WTC11 (cell line): ENCODE results near the gene MED15. TPM values are rescaled to one million over a fixed set of nuclear protein-coding genes. Genes with fewer than 3 reads are reported as not detected.

ENCODE experiments used
- ATAC-seq: fragments of 200-7000 bp; cut with Tn5 transposase; 2 replicates; pipeline ENCODE4 v1.10.0; 2021; ENCODE audit warnings: mild to moderate bottlenecking, moderate library complexity
- CTCF ChIA-PET: fragments of 300-600 bp; sonication (Branson Sonifier 250); formaldehyde crosslinking; loops from one replicate; lab custom pipeline; 2021; ENCODE audit warnings: antibody characterized with exemption; lab: Charles Lee
- POLR2A ChIA-PET: fragments of 350-600 bp; sonication (Branson Sonifier 250); formaldehyde crosslinking; loops from one replicate; lab custom pipeline; 2021; ENCODE audit warnings: antibody characterized with exemption; lab: Charles Lee
- DNase-seq: peaks from one replicate; pipeline ENCODE4 v3.0.0; 2021; ENCODE audit warnings: low spot score
- H3K27ac Mint-ChIP-seq: 2 replicates; pipeline ENCODE4 v1.8.0; 2021; ENCODE audit warnings: mixed read lengths
- H3K27me3 Mint-ChIP-seq: 2 replicates; pipeline ENCODE4 v1.8.0; 2021; ENCODE audit warnings: low read depth, mild to moderate bottlenecking, moderate library complexity, mixed read lengths
- H3K36me3 Mint-ChIP-seq: 2 replicates; pipeline ENCODE4 v1.8.0; 2021; ENCODE audit warnings: mixed read lengths
- H3K4me1 Mint-ChIP-seq: 2 replicates; pipeline ENCODE4 v1.8.0; 2022; ENCODE audit warnings: mixed read lengths
- H3K4me3 Mint-ChIP-seq: 2 replicates; pipeline ENCODE4 v1.8.0; 2021; ENCODE audit warnings: mild to moderate bottlenecking, moderate library complexity, mixed read lengths
- H3K9me3 Mint-ChIP-seq: 2 replicates; pipeline ENCODE4 v1.8.0; 2021; ENCODE audit warnings: mixed read lengths
- ATF1 ChIP-seq: sonication (generic); formaldehyde crosslinking; IDR thresholded peaks from 2 replicates; pipeline ENCODE4 v1.8.1; 2023; ENCODE audit warnings: mild to moderate bottlenecking, moderate library complexity, missing genetic modification reagents
- CREB1 ChIP-seq: sonication (generic); formaldehyde crosslinking; IDR thresholded peaks from 2 replicates; pipeline ENCODE4 v1.8.0; 2023; ENCODE audit warnings: mild to moderate bottlenecking, missing genetic modification reagents
- ESRRA ChIP-seq: sonication (generic); formaldehyde crosslinking; IDR thresholded peaks from 2 replicates; pipeline ENCODE4 v1.8.1; 2022; ENCODE audit warnings: mild to moderate bottlenecking, missing genetic modification reagents, borderline replicate concordance
- ETV6 ChIP-seq: sonication (generic); formaldehyde crosslinking; IDR thresholded peaks from 2 replicates; pipeline ENCODE4 v1.8.1; 2022; ENCODE audit warnings: mild to moderate bottlenecking, missing genetic modification reagents
- FOXJ3 ChIP-seq: sonication (generic); formaldehyde crosslinking; IDR thresholded peaks from 2 replicates; pipeline ENCODE4 v1.9.0; 2021; ENCODE audit warnings: missing genetic modification reagents, mild to moderate bottlenecking, borderline replicate concordance
- GRHL2 ChIP-seq: fragments of 250-450 bp; sonication (Bioruptor Pico); IDR thresholded peaks from 2 replicates; pipeline ENCODE4 v1.8.0; 2022; ENCODE audit warnings: mild to moderate bottlenecking, moderate library complexity; ENCODE audit not compliant: insufficient replicate concordance, severe bottlenecking
- JUN ChIP-seq: sonication (generic); formaldehyde crosslinking; IDR thresholded peaks from 2 replicates; pipeline ENCODE4 v1.8.0; 2023; ENCODE audit warnings: mild to moderate bottlenecking, missing genetic modification reagents
- NFE2L1 ChIP-seq: sonication (generic); formaldehyde crosslinking; IDR thresholded peaks from 2 replicates; pipeline ENCODE4 v1.8.1; 2023; ENCODE audit warnings: missing genetic modification reagents
- NR1H2 ChIP-seq: sonication (generic); formaldehyde crosslinking; IDR thresholded peaks from 2 replicates; pipeline ENCODE4 v1.9.0; 2021; ENCODE audit warnings: mild to moderate bottlenecking, moderate library complexity, missing genetic modification reagents
- OVOL2 ChIP-seq: fragments of 250-450 bp; sonication (Bioruptor Pico); IDR thresholded peaks from 2 replicates; pipeline ENCODE4 v1.9.0; 2021; ENCODE audit warnings: mild to moderate bottlenecking, borderline replicate concordance
- PRRX2 ChIP-seq: fragments of 250-450 bp; sonication (Bioruptor Pico); IDR thresholded peaks from 2 replicates; pipeline ENCODE4 v1.8.0; 2021; ENCODE audit warnings: mild to moderate bottlenecking
- SOX15 ChIP-seq: fragments of 250-450 bp; sonication (Bioruptor Pico); IDR thresholded peaks from 2 replicates; pipeline ENCODE4 v1.9.0; 2021; ENCODE audit warnings: mild to moderate bottlenecking
- SP1 ChIP-seq: sonication (generic); formaldehyde crosslinking; conservative IDR thresholded peaks from 2 replicates; pipeline ENCODE4 v1.8.1; 2022; ENCODE audit warnings: missing genetic modification reagents
- TP53 ChIP-seq: sonication (generic); formaldehyde crosslinking; IDR thresholded peaks from 2 replicates; pipeline ENCODE4 v1.8.1; 2023; ENCODE audit warnings: mild to moderate bottlenecking, missing genetic modification reagents
- ZBTB21 ChIP-seq: sonication (generic); formaldehyde crosslinking; IDR thresholded peaks from 2 replicates; pipeline ENCODE4 v1.8.1; 2023; ENCODE audit warnings: mild to moderate bottlenecking, missing genetic modification reagents, borderline replicate concordance
- total RNA-seq: library from RNA; stranded (reverse); gene quantifications from 3 replicates; pipeline ENCODE4 v1.2.3, GENCODE V29; 2021
- TF ChIP-seq, protein P1 (sequence below): sonication (generic); formaldehyde crosslinking; IDR thresholded peaks from 2 replicates; pipeline ENCODE4 v1.8.1; 2022; ENCODE audit warnings: mild to moderate bottlenecking, moderate library complexity, missing genetic modification reagents
- TF ChIP-seq, protein P2 (sequence below): sonication (generic); formaldehyde crosslinking; IDR thresholded peaks from 2 replicates; pipeline ENCODE4 v1.8.0; 2022; ENCODE audit warnings: mild to moderate bottlenecking, missing genetic modification reagents
- TF ChIP-seq, protein P3 (sequence below): sonication (generic); formaldehyde crosslinking; IDR thresholded peaks from 2 replicates; pipeline ENCODE4 v1.8.1; 2022; ENCODE audit warnings: mild to moderate bottlenecking, missing genetic modification reagents, moderate library complexity, borderline replicate concordance
- TF ChIP-seq, protein P4 (sequence below): sonication (generic); formaldehyde crosslinking; IDR thresholded peaks from 2 replicates; pipeline ENCODE4 v1.8.1; 2023; ENCODE audit warnings: mild to moderate bottlenecking, missing genetic modification reagents, moderate library complexity
- TF ChIP-seq, protein P5 (sequence below): fragments of 250-450 bp; sonication (Bioruptor Pico); IDR thresholded peaks from 2 replicates; pipeline ENCODE4 v1.9.0; 2021; ENCODE audit warnings: mild to moderate bottlenecking
- TF ChIP-seq, protein P6 (sequence below): sonication (generic); formaldehyde crosslinking; IDR thresholded peaks from 2 replicates; pipeline ENCODE4 v1.8.1; 2023; ENCODE audit warnings: mild to moderate bottlenecking, missing genetic modification reagents, moderate library complexity

Gene MED15
- total RNA-seq, 1 experiment from 2014 or later: 67.7 TPM

DNA sequence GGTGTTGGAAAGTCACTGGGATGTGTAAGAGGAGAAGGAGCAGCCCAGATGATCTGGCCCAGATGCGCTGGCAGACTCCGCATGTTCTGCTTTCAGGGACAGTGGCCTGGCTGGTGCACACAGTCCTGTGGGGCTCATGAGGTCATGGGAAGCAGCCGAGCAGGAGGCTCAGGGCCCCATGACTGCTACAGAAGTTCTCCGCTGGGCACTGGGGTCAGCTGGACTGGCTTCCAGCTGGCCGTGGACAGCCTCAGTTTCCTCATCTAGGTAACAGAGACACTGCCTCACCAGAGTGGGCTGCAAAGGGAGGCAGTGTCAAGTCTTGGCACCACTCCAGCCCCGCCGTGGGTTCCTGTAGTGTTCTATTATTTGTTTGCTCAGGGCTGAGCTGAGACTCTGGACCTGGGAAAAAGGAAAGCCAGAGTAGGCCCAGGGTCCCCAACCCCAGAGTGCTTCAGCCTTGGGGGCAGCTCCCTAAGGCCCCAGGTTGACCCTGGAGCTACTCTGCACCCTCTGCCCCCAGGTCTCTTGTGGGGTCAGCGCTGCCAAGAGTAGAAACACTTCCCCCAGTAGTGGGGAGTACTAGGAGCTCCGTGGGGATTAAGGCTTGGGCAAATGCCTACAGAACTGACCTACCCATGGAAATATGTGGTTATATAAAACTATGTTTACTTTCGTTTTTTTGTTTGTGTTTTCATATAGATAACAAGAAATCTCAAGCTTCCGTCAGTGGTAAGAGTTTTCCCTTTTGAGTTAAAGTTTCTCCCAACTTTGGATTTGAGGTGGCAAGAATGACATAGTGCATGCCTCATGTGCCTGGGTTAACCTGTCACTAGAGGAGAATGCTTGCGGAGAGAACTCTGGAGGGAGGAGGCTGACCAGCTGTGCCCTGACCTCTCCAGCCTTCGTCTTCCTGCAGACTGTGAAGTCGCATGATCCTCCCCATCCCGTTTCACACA is 45.3 kb downstream of the MED15 start:
- Mint-ChIP-seq H3K4me1 (peaks cover 26% of the 10 kb centered on the region), H3K36me3 (peaks cover 27% of the 10 kb centered on the region), H3K4me3 (no peak overlapping the region), H3K9me3 (no peaks in the 10 kb centered on the region), H3K27me3 (no peaks in the 10 kb centered on the region), H3K27ac (no peak overlapping the region)
- TF ChIP-seq SP1 (CRISPR knock-in tag): no peak
- no peak for TF ChIP-seq FOXJ3 (CRISPR knock-in tag)
- no peak for TF ChIP-seq ZBTB21 (CRISPR knock-in tag)
- TF ChIP-seq, protein P1, sequence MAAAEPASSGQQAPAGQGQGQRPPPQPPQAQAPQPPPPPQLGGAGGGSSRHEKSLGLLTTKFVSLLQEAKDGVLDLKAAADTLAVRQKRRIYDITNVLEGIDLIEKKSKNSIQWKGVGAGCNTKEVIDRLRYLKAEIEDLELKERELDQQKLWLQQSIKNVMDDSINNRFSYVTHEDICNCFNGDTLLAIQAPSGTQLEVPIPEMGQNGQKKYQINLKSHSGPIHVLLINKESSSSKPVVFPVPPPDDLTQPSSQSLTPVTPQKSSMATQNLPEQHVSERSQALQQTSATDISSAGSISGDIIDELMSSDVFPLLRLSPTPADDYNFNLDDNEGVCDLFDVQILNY: no peak
- TF ChIP-seq, protein P2, sequence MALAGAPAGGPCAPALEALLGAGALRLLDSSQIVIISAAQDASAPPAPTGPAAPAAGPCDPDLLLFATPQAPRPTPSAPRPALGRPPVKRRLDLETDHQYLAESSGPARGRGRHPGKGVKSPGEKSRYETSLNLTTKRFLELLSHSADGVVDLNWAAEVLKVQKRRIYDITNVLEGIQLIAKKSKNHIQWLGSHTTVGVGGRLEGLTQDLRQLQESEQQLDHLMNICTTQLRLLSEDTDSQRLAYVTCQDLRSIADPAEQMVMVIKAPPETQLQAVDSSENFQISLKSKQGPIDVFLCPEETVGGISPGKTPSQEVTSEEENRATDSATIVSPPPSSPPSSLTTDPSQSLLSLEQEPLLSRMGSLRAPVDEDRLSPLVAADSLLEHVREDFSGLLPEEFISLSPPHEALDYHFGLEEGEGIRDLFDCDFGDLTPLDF (CRISPR knock-in tag): no peak
- TF ChIP-seq, protein P3, sequence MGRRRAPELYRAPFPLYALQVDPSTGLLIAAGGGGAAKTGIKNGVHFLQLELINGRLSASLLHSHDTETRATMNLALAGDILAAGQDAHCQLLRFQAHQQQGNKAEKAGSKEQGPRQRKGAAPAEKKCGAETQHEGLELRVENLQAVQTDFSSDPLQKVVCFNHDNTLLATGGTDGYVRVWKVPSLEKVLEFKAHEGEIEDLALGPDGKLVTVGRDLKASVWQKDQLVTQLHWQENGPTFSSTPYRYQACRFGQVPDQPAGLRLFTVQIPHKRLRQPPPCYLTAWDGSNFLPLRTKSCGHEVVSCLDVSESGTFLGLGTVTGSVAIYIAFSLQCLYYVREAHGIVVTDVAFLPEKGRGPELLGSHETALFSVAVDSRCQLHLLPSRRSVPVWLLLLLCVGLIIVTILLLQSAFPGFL (CRISPR knock-in tag): no peak
- TF ChIP-seq ATF1 (CRISPR knock-in tag): no peak
- no peak for TF ChIP-seq TP53 (CRISPR knock-in tag)
- no peak for TF ChIP-seq OVOL2 (CRISPR knock-in tag)
- TF ChIP-seq SOX15 (CRISPR knock-in tag): no peak
- no peak for TF ChIP-seq ETV6
- no peak for TF ChIP-seq GRHL2 (CRISPR knock-in tag)
- no peak for TF ChIP-seq NR1H2 (CRISPR knock-in tag)
- TF ChIP-seq, protein P4, sequence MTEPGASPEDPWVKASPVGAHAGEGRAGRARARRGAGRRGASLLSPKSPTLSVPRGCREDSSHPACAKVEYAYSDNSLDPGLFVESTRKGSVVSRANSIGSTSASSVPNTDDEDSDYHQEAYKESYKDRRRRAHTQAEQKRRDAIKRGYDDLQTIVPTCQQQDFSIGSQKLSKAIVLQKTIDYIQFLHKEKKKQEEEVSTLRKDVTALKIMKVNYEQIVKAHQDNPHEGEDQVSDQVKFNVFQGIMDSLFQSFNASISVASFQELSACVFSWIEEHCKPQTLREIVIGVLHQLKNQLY: no peak
- TF ChIP-seq, protein P5, sequence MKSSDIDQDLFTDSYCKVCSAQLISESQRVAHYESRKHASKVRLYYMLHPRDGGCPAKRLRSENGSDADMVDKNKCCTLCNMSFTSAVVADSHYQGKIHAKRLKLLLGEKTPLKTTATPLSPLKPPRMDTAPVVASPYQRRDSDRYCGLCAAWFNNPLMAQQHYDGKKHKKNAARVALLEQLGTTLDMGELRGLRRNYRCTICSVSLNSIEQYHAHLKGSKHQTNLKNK (CRISPR knock-in tag): no peak
- TF ChIP-seq ESRRA (CRISPR knock-in tag): no peak
- no peak for TF ChIP-seq JUN (CRISPR knock-in tag)
- TF ChIP-seq PRRX2 (CRISPR knock-in tag): no peak
- no peak for TF ChIP-seq CREB1 (CRISPR knock-in tag)
- TF ChIP-seq NFE2L1 (CRISPR knock-in tag): no peak
- DNase-seq: no peak
- ChIA-PET POLR2A (no interaction called here), CTCF (interaction anchor here (3.6 kb wide), 1 partner anchor 12 kb away, joined by 28 read pairs; no protein-coding TSS in a partner anchor)
- ATAC-seq: no peak

DNA sequence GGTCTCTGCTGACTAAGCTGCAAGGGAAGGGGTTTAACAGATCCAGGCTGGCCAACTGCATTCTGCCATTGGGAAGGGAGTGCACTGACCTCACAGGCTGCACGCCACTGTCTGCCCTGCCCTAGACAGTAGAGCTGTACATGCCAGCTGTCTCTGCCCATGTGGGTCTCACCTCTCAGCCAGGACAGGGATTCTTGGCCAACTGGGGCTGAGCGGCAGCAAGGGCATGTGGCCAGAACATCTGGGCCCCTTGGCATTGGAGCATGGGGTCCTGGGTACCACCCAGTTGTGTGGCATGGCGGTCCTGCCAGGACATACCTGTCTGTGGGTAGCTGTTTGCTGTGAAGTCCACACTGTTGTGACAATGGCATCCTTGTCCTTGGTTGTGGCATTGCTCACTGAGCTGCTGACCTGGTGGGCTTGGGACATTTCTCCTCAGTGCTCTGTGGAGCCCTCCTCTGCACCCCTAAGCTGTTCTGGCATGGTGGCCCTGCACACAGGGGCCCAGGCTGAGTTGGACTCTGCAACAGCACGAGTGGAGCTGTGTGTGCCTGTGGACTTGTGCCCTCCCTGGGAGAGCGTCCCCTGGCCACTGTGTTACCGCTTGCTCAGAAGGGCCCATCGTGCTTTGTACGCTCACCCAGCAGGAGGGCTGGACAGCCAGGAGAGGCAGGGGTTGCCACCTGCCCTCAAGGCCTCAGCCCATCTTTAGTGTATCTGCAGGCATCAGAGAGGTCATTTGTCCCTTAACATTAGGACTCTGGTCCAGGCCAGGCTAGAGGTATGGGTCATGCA is 46.7 kb downstream of the MED15 start:
- Mint-ChIP-seq H3K36me3 (peaks cover 39% of the 10 kb centered on the region), H3K9me3 (peaks cover 9% of the 10 kb centered on the region), H3K4me1 (peaks cover 23% of the 10 kb centered on the region), H3K27ac (no peak overlapping the region), H3K4me3 (no peak overlapping the region), H3K27me3 (no peaks in the 10 kb centered on the region)
- DNase-seq: no peak
- CTCF ChIA-PET: interaction anchor here (1.1 to 3.0 kb wide), 2 partner anchors 10 to 17 kb away, joined by 3 to 10 read pairs; no protein-coding TSS in a partner anchor
- no peak for ATAC-seq
- TF ChIP-seq, protein P6, sequence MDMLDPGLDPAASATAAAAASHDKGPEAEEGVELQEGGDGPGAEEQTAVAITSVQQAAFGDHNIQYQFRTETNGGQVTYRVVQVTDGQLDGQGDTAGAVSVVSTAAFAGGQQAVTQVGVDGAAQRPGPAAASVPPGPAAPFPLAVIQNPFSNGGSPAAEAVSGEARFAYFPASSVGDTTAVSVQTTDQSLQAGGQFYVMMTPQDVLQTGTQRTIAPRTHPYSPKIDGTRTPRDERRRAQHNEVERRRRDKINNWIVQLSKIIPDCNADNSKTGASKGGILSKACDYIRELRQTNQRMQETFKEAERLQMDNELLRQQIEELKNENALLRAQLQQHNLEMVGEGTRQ: no peak
- POLR2A ChIA-PET: no interaction called here
